Activated CD4-positive, CD25-positive, alpha-beta regulatory T cell treated with anti-CD3 and anti-CD28 coated beads, Interleukin-2, amount 50 U/mL, for 24 hours (primary cell): Measurements from ENCODE around the gene MRPL52.

ENCODE experiments used
- ATAC-seq, 2 donors: fragments of 150-1000 bp; cut with Tn5 transposase; one replicate each; pipeline ENCODE4 v1.10.0; 2021; ENCODE audit warnings: mild to moderate bottlenecking in 1 of 2, moderate library complexity in 1 of 2

The MRPL52 gene

DNA sequence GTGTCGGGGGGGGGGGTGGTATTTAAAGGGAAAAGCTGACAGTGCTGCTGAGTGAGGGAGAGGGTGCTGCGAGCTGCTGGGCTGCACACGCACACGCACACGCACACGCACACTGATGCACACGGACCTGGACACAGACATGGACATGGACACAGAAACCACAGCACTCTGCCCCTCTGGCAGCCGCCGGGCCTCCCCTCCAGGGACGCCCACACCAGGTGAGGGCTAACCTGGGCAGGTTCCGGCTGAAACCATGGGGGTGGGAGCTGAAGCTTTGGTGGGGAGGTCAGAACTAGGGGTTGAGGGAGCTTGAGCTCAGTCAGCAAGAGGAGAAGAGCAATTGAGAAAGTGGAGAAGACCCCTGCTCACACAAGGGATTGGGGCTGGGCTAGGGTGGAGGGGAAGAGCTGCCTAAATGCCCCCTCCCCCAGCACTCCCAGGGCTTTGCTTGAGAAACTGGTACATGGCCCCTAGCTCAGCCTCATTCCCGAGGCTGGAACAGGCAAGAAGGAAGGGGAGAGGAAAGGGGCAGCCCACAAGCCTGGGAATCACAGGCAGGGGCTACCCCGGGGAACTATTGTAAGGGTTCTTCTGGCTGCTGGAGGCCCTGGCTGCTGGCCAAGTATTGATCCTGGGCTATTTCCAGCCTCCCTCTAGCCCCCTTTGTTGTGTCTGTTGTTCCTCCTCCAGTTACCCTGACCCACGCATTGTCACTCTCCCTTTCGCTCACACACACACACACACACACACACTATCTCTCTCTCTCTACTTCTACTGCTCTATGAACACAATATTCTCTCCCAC is 53.7 kb downstream of the MRPL52 start, which contains the start of gene REM2:
Gene REM2, plus strand, starts transcription at position 50 of the 804 bp plus-strand sequence. Its CDS starts 66 bp downstream, at position 116.
- no peak for ATAC-seq

DNA sequence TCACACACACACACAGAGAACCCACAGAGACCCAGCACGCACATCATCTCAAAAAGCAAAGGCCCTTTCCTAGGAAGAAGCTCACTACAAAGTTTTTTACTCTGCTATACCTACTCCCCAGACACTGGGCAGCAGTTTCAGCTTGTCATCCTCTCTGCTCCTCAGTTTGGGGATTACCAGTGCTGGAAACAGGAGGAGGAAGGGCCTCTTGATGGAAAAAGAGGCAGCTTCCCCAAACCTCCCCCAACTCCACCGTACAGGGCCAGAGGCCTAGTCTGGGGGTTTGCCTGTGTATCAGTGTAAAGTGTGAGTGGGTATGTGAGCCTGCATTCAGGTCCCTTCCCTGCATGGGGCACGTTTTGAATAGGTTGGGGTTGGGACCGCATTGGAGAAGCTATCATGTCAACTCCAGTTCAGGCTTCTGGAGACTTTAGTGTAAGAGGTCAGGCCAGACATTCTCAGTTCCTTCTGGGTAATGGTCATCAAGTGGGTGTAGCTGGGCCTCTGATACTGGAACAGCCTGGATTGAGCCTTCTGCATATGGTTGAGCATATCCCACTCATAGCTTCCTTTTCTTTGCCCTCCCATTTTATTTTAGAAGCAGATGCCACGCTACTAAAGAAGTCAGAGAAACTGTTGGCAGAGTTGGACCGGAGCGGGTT is 54.5 kb downstream of the MRPL52 start:
- ATAC-seq, result no peak
